GM08714 (cell line): ENCODE data around the gene TPCN1.
A peak's percentile ranks its signal among the peaks of the same experiment; 100 is the strongest.

Experiments
- H3K4me3 ChIP-seq: fragments of 200-500 bp; sonication (Bioruptor generic); 2 replicates; pipeline ENCODE4 v1.5.1; 2014; ENCODE audit warnings: mild to moderate bottlenecking, low read length, inconsistent platforms
- ZNF274 ChIP-seq: IDR thresholded peaks from 2 replicates; pipeline ENCODE4 v1.6.1; 2012; ENCODE audit warnings: mild to moderate bottlenecking, low read depth, low read length

TPCN1 gene

GRCh38 chr12:113221181-113221996 lies at the start of gene TPCN1:
Gene TPCN1, plus strand, starts transcription at chr12:113221464. Its CDS starts 5,389 bp downstream, at chr12:113226853.
- no peak for TF ChIP-seq ZNF274

GRCh38 chr12:113171543-113171942 lies 49.7 kb upstream of the TPCN1 start:
- no peak overlapping the region for H3K4me3 ChIP-seq
- TF ChIP-seq ZNF274: no peak

More at GRCh38 chr12:113221181-113221996, at the start of gene TPCN1:
- H3K4me3 ChIP-seq: peak within 1 kb of the TSS; percentile 80

GRCh38 chr12:113172185-113172584 lies 49.1 kb upstream of the TPCN1 start:
- no peak for TF ChIP-seq ZNF274
- H3K4me3 ChIP-seq: no peak overlapping the region

- H3K4me3 ChIP-seq: no peak overlapping the region; the same call in 1 of the 2 replicates
- no peak for TF ChIP-seq ZNF274
Observed at GRCh38 chr12:113173081-113173698, 48.1 kb upstream of the TPCN1 start.

- TF ChIP-seq ZNF274: no peak
- no peak overlapping the region for H3K4me3 ChIP-seq
Observed at GRCh38 chr12:113174461-113175384, 46.5 kb upstream of the TPCN1 start.

- no peak overlapping the region for H3K4me3 ChIP-seq
- TF ChIP-seq ZNF274: no peak
Observed at GRCh38 chr12:113179023-113179422, 42.2 kb upstream of the TPCN1 start.

- H3K4me3 ChIP-seq: no peak overlapping the region
- TF ChIP-seq ZNF274: no peak
Observed at GRCh38 chr12:113180333-113180732, 40.9 kb upstream of the TPCN1 start.

GRCh38 chr12:113181975-113182374 lies 39.3 kb upstream of the TPCN1 start:
- no peak overlapping the region for H3K4me3 ChIP-seq
- no peak for TF ChIP-seq ZNF274

- no peak for TF ChIP-seq ZNF274
- no peak overlapping the region; the same call in 1 of the 2 replicates for H3K4me3 ChIP-seq
Observed at GRCh38 chr12:113183030-113183589, 38.2 kb upstream of the TPCN1 start.

GRCh38 chr12:113184098-113184899 lies 37.0 kb upstream of the TPCN1 start:
- H3K4me3 ChIP-seq: peak overlapping the region; percentile 74
- no peak for TF ChIP-seq ZNF274

GRCh38 chr12:113184900-113185179 lies 36.4 kb upstream of the TPCN1 start:
- no peak for TF ChIP-seq ZNF274
- peak overlapping the region; percentile 74 for H3K4me3 ChIP-seq

- TF ChIP-seq ZNF274: no peak
- peak within 1 kb of the TSS; percentile 74 for H3K4me3 ChIP-seq
Observed at GRCh38 chr12:113185180-113186032, 35.9 kb upstream of the TPCN1 start, which contains the start of the genes DDX54 and RITA1. Gene DDX54, minus strand, starts transcription at chr12:113185478. Its CDS starts 27 bp downstream, at chr12:113185451. Gene RITA1, plus strand, starts transcription at chr12:113185721. Its CDS starts 1,026 bp downstream, at chr12:113186747.
